OCI-LY3 (cell line): ENCODE results near the gene FXYD7.

Source experiments
- H2AFZ ChIP-seq: fragments of 200-600, 300-600 bp; shearing (Covaris generic); 2 replicates; pipeline ENCODE4 v1.6.0; 2014; ENCODE audit warnings: antibody characterized with exemption, low read depth, low read length
- H3K27ac ChIP-seq: fragments of 200-600, 300-600 bp; sonication (generic); 2 replicates; pipeline ENCODE4 v1.5.1; 2014; ENCODE audit warnings: mild to moderate bottlenecking, low read length, moderate library complexity, mixed read lengths
- H3K27me3 ChIP-seq: fragments of 200-600, 300-600 bp; sonication (generic); 2 replicates; pipeline ENCODE4 v1.6.1; 2014; ENCODE audit warnings: low read depth, low read length, mixed read lengths
- H3K36me3 ChIP-seq: fragments of 200-600, 300-600 bp; sonication (generic); replicated peaks from 2 replicates; pipeline ENCODE3; 2014; ENCODE audit warnings: low read depth, low read length, mixed read lengths
- H3K4me1 ChIP-seq: fragments of 300-600, 200-600 bp; sonication (generic); 2 replicates; pipeline ENCODE4 v1.6.1; 2014; ENCODE audit warnings: low read length, mixed read lengths
- H3K4me2 ChIP-seq: fragments of 200-600, 300-600 bp; sonication (generic); 2 replicates; pipeline ENCODE4 v1.6.1; 2014; ENCODE audit warnings: low read length, mixed read lengths
- H3K4me3 ChIP-seq: fragments of 300-600, 200-600 bp; sonication (generic); 2 replicates; pipeline ENCODE4 v1.5.1; 2014; ENCODE audit warnings: antibody characterized with exemption, mild to moderate bottlenecking, low read length, moderate library complexity
- H3K79me2 ChIP-seq: fragments of 300-600, 200-600 bp; shearing (Covaris generic); 2 replicates; pipeline ENCODE4 v1.6.1; 2014; ENCODE audit warnings: mild to moderate bottlenecking, low read length, mixed read lengths
- H3K9ac ChIP-seq: fragments of 300-600, 200-600 bp; shearing (Covaris generic); 2 replicates; pipeline ENCODE4 v1.6.0; 2014; ENCODE audit warnings: mild to moderate bottlenecking, low read length, moderate library complexity
- H3K9me3 ChIP-seq: fragments of 200-600, 300-600 bp; shearing (Covaris generic); 2 replicates; pipeline ENCODE4 v1.6.1; 2014; ENCODE audit warnings: low read length, mixed read lengths; ENCODE audit not compliant: insufficient read depth
- H4K20me1 ChIP-seq: fragments of 200-600, 300-600 bp; sonication (generic); 2 replicates; pipeline ENCODE4 v1.6.1; 2016; ENCODE audit warnings: low read length, mixed read lengths; ENCODE audit not compliant: insufficient read depth
- EZH2phosphoT487 ChIP-seq: fragments of 200-600 bp; shearing (Covaris generic); IDR thresholded peaks from 2 replicates; pipeline ENCODE4 v1.6.1; 2018; ENCODE audit warnings: antibody characterized with exemption, mixed run types, low read depth
- TF ChIP-seq, protein P1 (sequence below): fragments of 200-600, 300-600 bp; sonication (generic); IDR thresholded peaks from 2 replicates; pipeline ENCODE4 v1.5.1; 2014; ENCODE audit warnings: antibody characterized with exemption, low read length, low read depth

FXYD7 gene

DNA sequence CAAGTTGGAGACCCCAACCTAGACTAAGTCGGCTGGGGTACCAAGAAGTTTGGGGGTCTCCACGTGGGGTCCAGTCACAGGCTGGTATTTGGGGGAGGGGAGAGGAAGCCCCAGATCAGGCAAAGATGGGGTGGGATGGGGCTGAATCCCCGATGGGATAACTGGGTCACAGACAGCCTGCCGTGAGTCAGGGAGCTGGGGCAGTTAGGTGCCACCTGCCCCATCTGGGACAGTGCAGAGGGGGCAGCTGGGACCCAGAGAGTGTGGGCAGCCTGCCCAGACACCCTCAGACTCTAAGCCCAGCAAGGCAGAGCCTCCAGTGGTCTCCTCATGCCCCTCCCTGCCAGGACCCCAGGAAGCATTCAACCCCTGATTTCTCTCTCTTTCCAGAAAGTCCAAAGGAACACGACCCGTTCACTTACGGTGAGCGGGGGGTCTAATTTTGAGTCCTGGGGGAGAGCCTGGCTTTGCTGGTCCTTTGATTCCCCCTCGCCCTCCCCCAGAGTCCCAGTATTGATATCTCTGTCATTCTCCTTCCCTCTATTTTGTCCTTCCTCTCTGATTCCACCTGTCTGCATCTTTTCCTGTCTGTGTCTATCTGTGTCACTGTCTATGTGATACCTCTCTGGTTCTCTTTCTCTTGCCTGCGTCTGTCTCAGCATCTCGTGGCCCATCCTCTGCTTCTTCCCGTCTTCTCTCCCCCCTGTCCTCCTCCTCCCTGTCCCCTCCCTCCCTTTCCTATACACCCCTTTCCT lies 2.7 kb upstream of the FXYD7 start:
- peak overlapping the region; percentile 59 for H3K4me3 ChIP-seq
- no peaks in the 10 kb centered on the region for H3K79me2 ChIP-seq
- no peaks in the 10 kb centered on the region for H3K9me3 ChIP-seq
- no peak overlapping the region for H2AFZ ChIP-seq
- peaks cover 43% of the 10 kb centered on the region for H3K27me3 ChIP-seq
- peak overlapping the region; percentile 63 for H3K4me2 ChIP-seq
- H3K36me3 ChIP-seq: no peaks in the 10 kb centered on the region
- H3K9ac ChIP-seq: no peak overlapping the region
- H3K4me1 ChIP-seq: peaks cover 15% of the 10 kb centered on the region
- no peak for TF ChIP-seq EZH2phosphoT487
- TF ChIP-seq, protein P1, sequence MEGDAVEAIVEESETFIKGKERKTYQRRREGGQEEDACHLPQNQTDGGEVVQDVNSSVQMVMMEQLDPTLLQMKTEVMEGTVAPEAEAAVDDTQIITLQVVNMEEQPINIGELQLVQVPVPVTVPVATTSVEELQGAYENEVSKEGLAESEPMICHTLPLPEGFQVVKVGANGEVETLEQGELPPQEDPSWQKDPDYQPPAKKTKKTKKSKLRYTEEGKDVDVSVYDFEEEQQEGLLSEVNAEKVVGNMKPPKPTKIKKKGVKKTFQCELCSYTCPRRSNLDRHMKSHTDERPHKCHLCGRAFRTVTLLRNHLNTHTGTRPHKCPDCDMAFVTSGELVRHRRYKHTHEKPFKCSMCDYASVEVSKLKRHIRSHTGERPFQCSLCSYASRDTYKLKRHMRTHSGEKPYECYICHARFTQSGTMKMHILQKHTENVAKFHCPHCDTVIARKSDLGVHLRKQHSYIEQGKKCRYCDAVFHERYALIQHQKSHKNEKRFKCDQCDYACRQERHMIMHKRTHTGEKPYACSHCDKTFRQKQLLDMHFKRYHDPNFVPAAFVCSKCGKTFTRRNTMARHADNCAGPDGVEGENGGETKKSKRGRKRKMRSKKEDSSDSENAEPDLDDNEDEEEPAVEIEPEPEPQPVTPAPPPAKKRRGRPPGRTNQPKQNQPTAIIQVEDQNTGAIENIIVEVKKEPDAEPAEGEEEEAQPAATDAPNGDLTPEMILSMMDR: no peak
- no peak overlapping the region for H3K27ac ChIP-seq
- H4K20me1 ChIP-seq: no peaks in the 10 kb centered on the region

DNA sequence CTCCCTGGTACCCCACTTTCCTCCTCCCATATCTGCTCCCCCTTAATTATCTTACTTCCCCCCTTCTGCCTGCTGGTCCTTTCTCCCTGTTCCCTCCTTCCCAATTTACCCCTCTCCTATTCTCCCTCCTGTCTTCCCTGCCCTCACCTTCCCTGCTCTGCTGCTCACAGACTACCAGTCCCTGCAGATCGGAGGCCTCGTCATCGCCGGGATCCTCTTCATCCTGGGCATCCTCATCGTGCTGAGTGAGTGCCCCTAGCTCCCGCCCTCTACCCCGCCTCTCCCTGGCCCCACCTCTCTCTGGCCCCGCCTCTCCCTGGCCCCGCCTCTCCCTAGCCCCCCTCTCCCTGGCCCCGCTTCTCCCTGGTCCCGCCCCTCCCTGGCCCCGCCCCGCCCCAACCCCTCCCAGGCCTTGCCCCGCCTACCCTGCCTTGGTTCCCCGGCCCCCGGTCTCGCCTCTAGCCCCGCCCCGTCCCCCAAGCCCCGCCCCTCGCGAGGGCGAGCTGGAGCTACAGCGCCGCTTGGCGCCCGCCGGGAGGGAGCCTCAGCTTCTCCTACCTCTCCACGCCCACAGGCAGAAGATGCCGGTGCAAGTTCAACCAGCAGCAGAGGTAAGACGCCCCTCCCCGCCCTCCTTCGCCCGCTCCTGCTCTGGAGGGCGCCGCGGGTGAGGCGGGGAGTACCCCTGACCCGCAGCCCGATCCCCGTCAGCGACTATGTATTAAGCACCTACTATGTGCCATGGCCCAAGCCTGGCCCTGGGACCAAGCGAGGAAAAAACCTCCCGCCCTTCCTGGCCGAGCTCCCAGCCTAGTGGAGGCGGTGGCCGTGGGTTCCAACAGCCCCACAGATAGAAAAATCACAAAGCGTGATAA lies 1.9 kb upstream of the FXYD7 start:
- TF ChIP-seq EZH2phosphoT487: no peak
- TF ChIP-seq, protein P1: peak; percentile 51
- H3K4me1 ChIP-seq: peaks cover 15% of the 10 kb centered on the region
- peak overlapping the region; percentile 78 for H2AFZ ChIP-seq
- H3K27ac ChIP-seq: no peak overlapping the region
- peak overlapping the region; percentile 79 for H3K4me3 ChIP-seq
- H3K79me2 ChIP-seq: no peaks in the 10 kb centered on the region
- no peaks in the 10 kb centered on the region for H3K36me3 ChIP-seq
- H3K27me3 ChIP-seq: peaks cover 37% of the 10 kb centered on the region
- peak overlapping the region; percentile 58; the same call in 1 of the 2 replicates for H3K9ac ChIP-seq
- no peaks in the 10 kb centered on the region for H4K20me1 ChIP-seq
- H3K9me3 ChIP-seq: no peaks in the 10 kb centered on the region
- H3K4me2 ChIP-seq: peak overlapping the region; percentile 99

DNA sequence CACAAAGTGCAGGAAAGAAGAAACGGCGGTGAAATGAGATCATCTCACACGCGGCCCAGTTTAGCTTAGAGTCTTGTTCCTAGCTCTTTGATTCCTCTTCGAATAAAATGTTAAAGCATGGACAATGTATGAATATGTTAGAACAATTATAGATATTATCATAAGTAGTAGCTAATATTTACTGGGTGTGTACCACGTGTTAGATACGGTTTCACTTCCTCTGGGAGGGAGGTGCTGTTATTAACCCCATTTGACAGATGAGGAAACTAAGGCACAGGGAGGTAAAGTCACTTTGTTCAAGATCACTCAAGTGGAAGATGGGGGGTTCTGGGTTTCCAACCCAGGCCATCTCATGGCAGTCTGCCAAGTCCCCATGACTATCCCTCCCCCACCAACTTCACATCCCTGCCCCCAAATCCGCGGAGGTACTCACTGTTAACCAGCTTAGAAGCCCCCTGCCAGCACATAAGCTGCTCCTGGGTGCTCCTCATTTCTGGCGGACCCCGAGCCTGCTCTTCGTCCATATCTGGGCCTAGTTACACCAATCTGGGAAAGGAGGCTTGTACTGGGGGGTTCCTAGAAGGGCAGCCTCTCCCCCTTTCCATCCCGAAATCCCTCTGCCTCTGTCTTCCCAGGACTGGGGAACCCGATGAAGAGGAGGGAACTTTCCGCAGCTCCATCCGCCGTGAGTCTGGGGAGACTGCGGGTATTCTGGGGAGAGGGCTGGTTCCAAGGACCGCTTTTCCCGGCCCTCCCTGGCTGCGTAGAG lies 1.0 kb upstream of the FXYD7 start:
- H3K9ac ChIP-seq: peak overlapping the region; percentile 58; the same call in 1 of the 2 replicates

More for the DNA sequence above, 1.0 kb upstream of the FXYD7 start:
- H3K36me3 ChIP-seq: no peaks in the 10 kb centered on the region
- TF ChIP-seq, protein P1: no peak
- no peak for TF ChIP-seq EZH2phosphoT487
- H2AFZ ChIP-seq: peak overlapping the region; percentile 78
- H3K27me3 ChIP-seq: peaks cover 29% of the 10 kb centered on the region
- H3K4me2 ChIP-seq: peak overlapping the region; percentile 99
- H4K20me1 ChIP-seq: no peaks in the 10 kb centered on the region
- peaks cover 15% of the 10 kb centered on the region for H3K4me1 ChIP-seq
- H3K79me2 ChIP-seq: no peaks in the 10 kb centered on the region
- H3K4me3 ChIP-seq: peak overlapping the region; percentile 79
- H3K27ac ChIP-seq: no peak overlapping the region
- H3K9me3 ChIP-seq: no peaks in the 10 kb centered on the region
